Activated T-helper 1 cell treated with Interleukin-2 at 50 U/mL for 16 hours (primary cell): ENCODE data around the gene LCN2.
A peak's percentile ranks its signal among the peaks of the same experiment; 100 is the strongest.
"Not testable (repeated sequence)": the region's sequence is repeated elsewhere in the genome, so short reads cannot be mapped to it uniquely, and the experiment has no call there.

Experiments
- DNase-seq: peaks from one replicate; pipeline ENCODE4 v3.0.0-alpha.2; 2020; ENCODE audit warnings: low read depth

LCN2 gene

GRCh38 chr9:128168731-128169308, 19.6 kb downstream of the LCN2 start:
- no peak for DNase-seq

GRCh38 chr9:128169492-128169891, 20.2 kb downstream of the LCN2 start:
- DNase-seq, result no peak

- no peak for DNase-seq
Observed at GRCh38 chr9:128169925-128170324, 20.7 kb downstream of the LCN2 start.

GRCh38 chr9:128174062-128174461, 24.8 kb downstream of the LCN2 start:
- no peak for DNase-seq

- DNase-seq, result no peak
Observed at GRCh38 chr9:128175102-128175563, 25.9 kb downstream of the LCN2 start.

- no peak for DNase-seq
Observed at GRCh38 chr9:128175726-128176125, 26.5 kb downstream of the LCN2 start.

GRCh38 chr9:128178806-128179431, 29.7 kb downstream of the LCN2 start:
- DNase-seq, result no peak

GRCh38 chr9:128180001-128180400, 30.7 kb downstream of the LCN2 start:
- DNase-seq, result no peak

- DNase-seq, result no peak
Observed at GRCh38 chr9:128180447-128180846, 31.2 kb downstream of the LCN2 start.

- not testable (repeated sequence) for DNase-seq
Observed at GRCh38 chr9:128181480-128181879, 32.2 kb downstream of the LCN2 start.

- DNase-seq, result no peak
Observed at GRCh38 chr9:128182893-128183588, 33.8 kb downstream of the LCN2 start.

GRCh38 chr9:128185979-128186965, 37.0 kb downstream of the LCN2 start:
- no peak for DNase-seq

GRCh38 chr9:128187361-128187760, 38.1 kb downstream of the LCN2 start:
- no peak for DNase-seq

- DNase-seq, result no peak
Observed at GRCh38 chr9:128188209-128188608, 39.0 kb downstream of the LCN2 start.

GRCh38 chr9:128190013-128190412, 40.8 kb downstream of the LCN2 start:
- no peak for DNase-seq

- no peak for DNase-seq
Observed at GRCh38 chr9:128190516-128191405, 41.5 kb downstream of the LCN2 start.

GRCh38 chr9:128191406-128192046, 42.3 kb downstream of the LCN2 start, which contains the start of gene CIZ1:
Gene CIZ1, minus strand, starts transcription at chr9:128191572. Its CDS starts 715 bp downstream, at chr9:128190857.
- DNase-seq, result peak; percentile 65

- DNase-seq, result no peak
Observed at GRCh38 chr9:128192601-128193371, 43.5 kb downstream of the LCN2 start.

- no peak for DNase-seq
Observed at GRCh38 chr9:128193469-128194096, 44.3 kb downstream of the LCN2 start.
